ENCODE data around the gene ROGDI.

The ROGDI gene

GRCh38 chr16:4765511-4766474 is 36.6 kb downstream of the ROGDI start:
- DNase-seq, result no peak

- no peak for DNase-seq
These were observed 38.6 kb downstream of the ROGDI start for GRCh38 chr16:4763791-4764190.

GRCh38 chr16:4762205-4762604 is 40.2 kb downstream of the ROGDI start:
- no peak for DNase-seq

- no peak for DNase-seq
These were observed 42.1 kb downstream of the ROGDI start for GRCh38 chr16:4760221-4760910.

GRCh38 chr16:4755687-4756086 is 46.7 kb downstream of the ROGDI start:
- DNase-seq, result no peak

- DNase-seq, result no peak
These were observed 47.6 kb downstream of the ROGDI start for GRCh38 chr16:4754865-4755264.

GRCh38 chr16:4753227-4753626 is 49.2 kb downstream of the ROGDI start:
- DNase-seq, result no peak

GRCh38 chr16:4752351-4753100 is 49.9 kb downstream of the ROGDI start:
- DNase-seq, result no peak

GRCh38 chr16:4750896-4751295 is 51.5 kb downstream of the ROGDI start:
- no peak for DNase-seq

GRCh38 chr16:4749700-4750257 is 52.7 kb downstream of the ROGDI start:
- DNase-seq, result no peak

GRCh38 chr16:4748682-4749411 is 53.6 kb downstream of the ROGDI start:
- DNase-seq, result no peak

- DNase-seq, result no peak
These were observed 54.3 kb downstream of the ROGDI start for GRCh38 chr16:4747906-4748681.

- no peak for DNase-seq
These were observed 55.4 kb downstream of the ROGDI start for GRCh38 chr16:4746991-4747574.

Measured in midbrain (tissue), 1 donor.